ENCODE data around the gene KDM4F. TPM values are rescaled to one million over a fixed set of nuclear protein-coding genes. Genes with fewer than 3 reads are reported as not detected.
"Not testable (repeated sequence)": the region's sequence is repeated elsewhere in the genome, so short reads cannot be mapped to it uniquely, and the experiment has no call there.

KDM4F gene
- not detected in 2 replicates for total RNA-seq

DNA sequence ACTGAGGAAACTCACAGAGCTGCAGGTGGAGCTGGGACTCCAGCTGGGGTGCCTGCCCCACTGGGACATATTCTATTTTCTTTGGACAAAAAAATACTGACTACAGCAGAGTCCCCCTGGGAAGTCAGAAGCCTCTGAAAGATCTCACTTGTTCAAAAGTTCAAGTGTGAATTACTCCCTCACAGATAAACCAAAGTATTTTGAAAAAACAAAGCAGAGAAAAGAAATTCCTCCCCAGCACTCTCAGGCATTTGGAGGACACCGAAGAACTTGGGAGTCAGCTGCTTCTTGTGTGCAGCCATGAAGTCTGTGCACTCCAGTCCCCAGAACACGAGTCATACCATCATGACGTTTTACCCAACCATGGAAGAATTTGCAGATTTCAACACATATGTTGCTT lies at the start of gene KDM4F:
Gene KDM4F (plus strand): TSS at position 301 of the 400 bp plus-strand sequence.
- not testable (repeated sequence) for DNase-seq (ENCODE audit: low read depth); H3K4me3 ChIP-seq (ENCODE audit: low read depth, low read length)

DNA sequence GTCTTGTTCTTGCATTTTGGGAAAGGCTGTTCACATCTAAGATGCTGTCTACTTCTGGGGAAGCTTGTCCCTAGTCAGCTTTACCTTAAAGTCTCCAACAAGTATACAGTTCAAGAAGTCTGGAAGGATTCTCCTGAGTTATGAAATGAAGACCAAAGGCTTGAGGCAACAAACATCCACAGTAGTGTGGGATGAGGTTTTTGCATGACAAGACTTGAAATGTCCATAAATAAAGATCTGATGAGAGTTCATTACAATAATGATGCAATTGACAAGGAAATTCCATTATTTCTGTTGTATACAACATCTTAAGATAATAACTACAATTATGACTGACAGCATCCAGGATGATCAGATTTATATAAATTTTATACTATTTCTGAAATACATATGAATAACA lies 45.5 kb upstream of the KDM4F start:
- TF ChIP-seq, protein P1, sequence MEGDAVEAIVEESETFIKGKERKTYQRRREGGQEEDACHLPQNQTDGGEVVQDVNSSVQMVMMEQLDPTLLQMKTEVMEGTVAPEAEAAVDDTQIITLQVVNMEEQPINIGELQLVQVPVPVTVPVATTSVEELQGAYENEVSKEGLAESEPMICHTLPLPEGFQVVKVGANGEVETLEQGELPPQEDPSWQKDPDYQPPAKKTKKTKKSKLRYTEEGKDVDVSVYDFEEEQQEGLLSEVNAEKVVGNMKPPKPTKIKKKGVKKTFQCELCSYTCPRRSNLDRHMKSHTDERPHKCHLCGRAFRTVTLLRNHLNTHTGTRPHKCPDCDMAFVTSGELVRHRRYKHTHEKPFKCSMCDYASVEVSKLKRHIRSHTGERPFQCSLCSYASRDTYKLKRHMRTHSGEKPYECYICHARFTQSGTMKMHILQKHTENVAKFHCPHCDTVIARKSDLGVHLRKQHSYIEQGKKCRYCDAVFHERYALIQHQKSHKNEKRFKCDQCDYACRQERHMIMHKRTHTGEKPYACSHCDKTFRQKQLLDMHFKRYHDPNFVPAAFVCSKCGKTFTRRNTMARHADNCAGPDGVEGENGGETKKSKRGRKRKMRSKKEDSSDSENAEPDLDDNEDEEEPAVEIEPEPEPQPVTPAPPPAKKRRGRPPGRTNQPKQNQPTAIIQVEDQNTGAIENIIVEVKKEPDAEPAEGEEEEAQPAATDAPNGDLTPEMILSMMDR (IDR thresholded peaks at IDR 0.05; ENCODE audit: insufficient read depth, low read depth, low read length): no peak
- no peak overlapping the region for H3K4me3 ChIP-seq (ENCODE audit: low read depth, low read length)
- DNase-seq (ENCODE audit: low read depth): no peak

DNA sequence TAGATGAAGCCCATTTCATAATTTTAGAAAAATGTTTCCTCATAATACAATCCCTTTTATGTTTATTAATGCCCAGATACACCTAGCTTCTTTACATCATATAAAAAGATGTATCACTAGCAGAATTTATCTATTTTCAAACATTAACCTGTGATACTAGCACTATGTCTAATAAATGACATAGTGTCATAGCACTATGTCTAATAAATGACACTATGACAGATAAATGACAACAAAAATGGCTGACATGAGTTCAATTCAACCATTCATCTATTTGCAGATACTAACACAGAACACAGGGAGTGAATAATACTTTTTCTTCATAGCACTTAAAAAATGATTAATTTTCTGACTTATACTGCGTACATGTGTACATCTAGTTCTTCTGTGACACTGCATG lies 43.6 kb upstream of the KDM4F start:
- H3K4me3 ChIP-seq (ENCODE audit: low read depth, low read length): no peak overlapping the region
- no peak for DNase-seq (ENCODE audit: low read depth)
- TF ChIP-seq, protein P1 (IDR thresholded peaks at IDR 0.05; ENCODE audit: insufficient read depth, low read depth, low read length): no peak

DNA sequence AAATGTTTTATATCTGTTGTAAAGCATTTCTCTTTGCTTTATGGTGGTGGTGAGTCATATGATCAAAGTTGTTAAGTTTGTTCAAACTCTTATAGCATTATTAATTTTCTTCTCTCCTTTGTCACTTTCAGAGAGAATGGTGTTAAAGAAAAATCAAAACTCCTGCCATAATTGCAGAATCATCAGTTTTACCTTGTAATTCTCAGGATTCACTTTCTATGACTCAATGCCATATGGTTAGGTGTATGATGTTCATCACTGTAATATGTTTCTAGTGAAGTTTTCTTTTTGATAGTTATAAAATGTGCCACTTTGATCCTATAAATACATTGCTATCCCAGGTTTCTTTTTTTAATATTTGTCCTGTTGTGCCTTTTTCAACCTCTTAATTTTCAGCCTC lies 37.8 kb upstream of the KDM4F start:
- no peak overlapping the region for H3K4me3 ChIP-seq (ENCODE audit: low read depth, low read length)
- TF ChIP-seq, protein P1 (IDR thresholded peaks at IDR 0.05; ENCODE audit: insufficient read depth, low read depth, low read length): no peak
- no peak for DNase-seq (ENCODE audit: low read depth)

DNA sequence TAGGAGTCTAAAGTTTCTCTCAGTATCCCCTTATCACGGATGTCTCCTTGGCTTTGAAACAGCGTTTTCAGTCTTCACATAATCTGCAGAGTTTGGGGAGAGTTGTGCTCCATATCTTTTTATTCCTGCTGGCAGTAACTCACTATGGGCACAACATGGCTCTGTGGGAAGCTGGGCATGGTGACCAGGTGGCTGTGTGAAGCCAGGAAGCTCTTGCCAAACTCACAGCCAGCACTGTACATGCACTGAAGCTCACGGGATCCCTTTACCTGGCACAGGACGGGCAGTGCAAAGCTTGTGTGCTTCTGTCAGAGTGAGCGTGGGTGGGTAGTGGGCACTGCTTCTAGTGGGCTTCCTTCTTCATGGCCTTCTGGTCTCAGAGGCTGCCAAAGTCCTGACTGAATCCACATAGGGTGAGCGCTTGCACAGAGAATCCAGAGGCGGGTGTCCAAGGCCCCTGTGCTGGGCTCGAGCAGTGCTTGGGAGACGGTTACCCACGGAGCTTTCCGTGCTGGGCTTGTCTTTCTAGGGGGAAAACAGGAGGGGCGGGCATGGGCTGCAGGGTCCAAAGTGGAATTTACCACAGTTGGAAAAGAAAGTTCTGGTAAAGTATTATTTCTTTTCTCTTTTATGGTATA lies 34.9 kb upstream of the KDM4F start:
- TF ChIP-seq, protein P1 (IDR thresholded peaks at IDR 0.05; ENCODE audit: insufficient read depth, low read depth, low read length): no peak
- DNase-seq (ENCODE audit: low read depth): no peak
- no peak overlapping the region for H3K4me3 ChIP-seq (ENCODE audit: low read depth, low read length)

DNA sequence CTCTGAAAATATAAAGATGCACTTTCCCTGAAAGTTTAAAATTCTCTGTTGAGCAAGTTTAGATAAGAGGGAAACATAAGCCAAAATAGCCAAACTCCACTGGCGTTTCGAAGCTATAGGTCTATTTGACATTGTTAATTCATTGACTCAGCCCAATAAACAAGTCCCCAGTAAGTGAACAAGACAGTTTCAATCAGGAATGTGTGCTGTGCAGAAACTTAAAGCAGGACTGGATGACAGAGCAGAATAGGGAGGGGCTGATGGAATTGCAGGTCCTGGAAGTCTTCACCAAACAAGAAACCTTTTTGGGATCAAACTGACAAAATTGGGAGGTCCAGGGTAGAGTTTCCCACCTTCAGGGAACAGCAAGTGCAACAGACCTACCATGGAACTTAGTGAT lies 33.1 kb upstream of the KDM4F start:
- no peak overlapping the region for H3K4me3 ChIP-seq (ENCODE audit: low read depth, low read length)
- no peak for DNase-seq (ENCODE audit: low read depth)
- TF ChIP-seq, protein P1 (IDR thresholded peaks at IDR 0.05; ENCODE audit: insufficient read depth, low read depth, low read length): no peak

DNA sequence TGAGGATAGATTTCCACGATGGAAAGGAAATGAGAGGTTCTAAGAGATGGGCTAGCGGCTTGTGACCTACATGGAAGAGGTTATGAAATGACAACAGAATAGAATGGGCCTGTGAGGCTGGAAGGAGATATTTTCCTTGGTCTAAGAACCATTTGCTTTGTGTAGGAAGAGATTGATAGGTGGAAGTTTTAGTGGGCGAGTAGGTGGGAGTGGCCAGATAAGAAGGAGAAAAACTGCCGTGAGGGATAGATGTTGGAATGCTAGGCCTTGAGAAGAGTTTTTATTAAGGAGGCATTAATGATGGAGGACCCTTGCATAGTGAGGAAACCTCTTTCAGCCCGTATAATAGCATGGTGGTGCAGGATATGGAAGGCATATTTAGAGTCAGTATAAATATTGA lies 27.8 kb upstream of the KDM4F start:
- DNase-seq (ENCODE audit: low read depth); H3K4me3 ChIP-seq (ENCODE audit: low read depth, low read length): not testable (repeated sequence)

DNA sequence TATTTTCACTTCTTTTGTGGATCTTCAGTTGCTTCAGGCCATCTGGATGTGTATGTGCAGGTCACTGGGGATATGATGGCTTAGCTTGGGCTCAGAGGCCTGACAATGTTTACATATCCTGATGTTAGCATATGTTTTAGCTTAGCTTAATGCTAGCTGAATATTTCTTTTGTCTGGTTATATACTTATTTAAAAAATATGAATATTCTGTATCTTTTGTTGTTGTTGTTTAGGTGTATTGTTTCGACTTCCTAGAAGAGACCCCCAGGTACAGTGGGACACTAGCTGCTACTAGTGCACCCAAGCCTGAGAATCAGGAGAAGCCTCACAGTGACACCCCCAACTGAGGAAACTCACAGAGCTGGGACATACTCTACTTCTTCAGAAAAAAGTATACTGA lies 24.3 kb upstream of the KDM4F start, which contains the start of gene KDM4E:
Gene KDM4E (plus strand): TSS at position 301 of the 400 bp plus-strand sequence. CDS start 300 bp downstream, outside the sequence.
- no peak for DNase-seq (ENCODE audit: low read depth)
- TF ChIP-seq, protein P1 (IDR thresholded peaks at IDR 0.05; ENCODE audit: insufficient read depth, low read depth, low read length): no peak
- H3K4me3 ChIP-seq (ENCODE audit: low read depth, low read length): no peak within 1 kb of the TSS

DNA sequence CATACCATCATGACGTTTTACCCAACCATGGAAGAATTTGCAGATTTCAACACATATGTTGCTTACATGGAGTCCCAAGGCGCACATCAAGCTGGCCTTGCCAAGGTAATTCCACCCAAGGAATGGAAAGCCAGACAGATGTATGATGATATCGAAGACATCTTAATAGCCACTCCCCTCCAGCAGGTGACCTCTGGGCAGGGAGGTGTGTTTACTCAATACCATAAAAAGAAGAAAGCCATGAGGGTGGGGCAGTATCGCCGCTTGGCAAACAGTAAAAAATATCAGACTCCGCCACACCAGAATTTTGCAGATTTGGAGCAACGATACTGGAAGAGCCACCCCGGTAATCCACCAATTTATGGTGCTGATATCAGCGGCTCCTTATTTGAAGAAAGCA lies 23.6 kb upstream of the KDM4F start:
- not testable (repeated sequence) for DNase-seq (ENCODE audit: low read depth)

More for the DNA sequence above, 23.6 kb upstream of the KDM4F start:
- not testable (repeated sequence) for H3K4me3 ChIP-seq (ENCODE audit: low read depth, low read length)

All from fibroblast of villous mesenchyme (primary cell).